ENCODE data around the gene PAXX.
"Not testable (repeated sequence)": the region's sequence is repeated elsewhere in the genome, so short reads cannot be mapped to it uniquely, and the experiment has no call there.

PAXX gene

DNA sequence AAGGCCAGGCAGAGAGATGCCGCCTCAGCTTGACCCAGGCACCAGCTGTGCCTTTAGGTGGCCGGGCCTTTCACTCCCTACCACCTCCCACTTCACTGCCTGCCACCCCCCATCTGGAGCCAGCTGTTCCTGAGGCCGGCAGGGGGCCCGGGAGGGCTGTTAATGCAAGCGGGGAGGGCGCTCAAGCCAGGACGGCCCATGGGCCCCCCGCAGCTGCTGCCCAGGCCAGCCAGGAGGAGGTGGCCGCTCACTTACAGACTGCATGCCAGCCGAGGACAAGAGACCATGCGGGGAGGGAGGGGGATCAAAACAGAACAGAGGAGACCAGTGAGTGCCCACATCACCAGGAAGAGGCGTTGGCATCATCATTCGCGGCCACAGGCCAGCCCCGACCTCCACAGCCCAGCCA, 31.4 kb downstream of the PAXX start:
- no peak for TF ChIP-seq POLR2A (IDR thresholded peaks at IDR 0.05; ENCODE audit: low read length)
- TF ChIP-seq GATA1 (IDR thresholded peaks at IDR 0.05; ENCODE audit: low read depth, low read length) = no peak
- DNase-seq = no peak

DNA sequence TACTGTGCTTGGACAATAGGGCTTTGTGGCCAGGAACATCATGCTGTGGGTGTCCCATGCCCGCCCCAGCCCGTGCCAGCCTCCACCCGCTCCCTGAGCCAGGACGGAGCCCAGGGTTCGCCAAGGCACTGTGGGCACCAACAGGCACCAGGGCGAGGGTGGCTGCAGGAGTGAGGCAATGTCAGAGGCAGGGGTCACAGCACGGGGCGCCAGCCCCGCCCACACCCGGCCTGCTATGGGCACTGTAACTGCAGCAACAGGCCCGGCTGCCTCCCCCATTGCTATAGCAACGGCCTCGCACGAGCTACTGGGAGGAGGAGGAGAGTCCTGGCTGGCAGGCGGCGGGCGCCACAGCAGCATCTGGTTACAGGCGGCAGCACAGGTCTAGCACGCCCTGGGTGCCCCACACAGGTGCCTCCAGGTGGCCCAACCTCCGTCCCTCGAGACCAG, 33.3 kb downstream of the PAXX start:
- no peak for DNase-seq
- no peak for TF ChIP-seq GATA1 (IDR thresholded peaks at IDR 0.05; ENCODE audit: low read depth, low read length)
- TF ChIP-seq POLR2A (IDR thresholded peaks at IDR 0.05; ENCODE audit: low read length) = no peak

- TF ChIP-seq POLR2A (IDR thresholded peaks at IDR 0.05; ENCODE audit: low read length) (no peak), GATA1 (IDR thresholded peaks at IDR 0.05; ENCODE audit: low read depth, low read length) (no peak)
- no peak for DNase-seq
These were observed 34.2 kb downstream of the PAXX start for GRCh38 chr9:137026384-137026783.

DNA sequence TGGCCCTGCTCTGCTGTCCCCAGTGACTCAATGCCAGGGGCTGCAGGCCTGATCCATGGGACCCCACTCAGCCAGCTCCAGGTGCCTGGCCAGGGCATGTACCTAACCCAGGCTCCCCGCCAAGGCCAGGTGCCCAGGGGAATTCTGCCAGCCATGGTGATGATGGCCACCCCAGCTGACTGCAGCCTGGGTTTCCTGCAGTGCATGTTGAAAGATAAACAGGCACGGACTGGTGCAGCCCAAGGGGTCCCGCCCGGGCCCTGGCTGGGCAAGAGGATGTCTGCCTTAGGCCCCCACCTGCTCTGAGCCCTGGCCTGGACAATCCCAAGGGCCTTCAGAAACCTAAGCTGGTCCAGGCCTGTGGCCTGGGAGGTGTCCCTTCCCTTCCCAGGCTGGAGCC, 34.6 kb downstream of the PAXX start:
- DNase-seq = no peak
- TF ChIP-seq POLR2A (IDR thresholded peaks at IDR 0.05; ENCODE audit: low read length) (no peak), GATA1 (IDR thresholded peaks at IDR 0.05; ENCODE audit: low read depth, low read length) (no peak)

- no peak for DNase-seq
- TF ChIP-seq POLR2A (IDR thresholded peaks at IDR 0.05; ENCODE audit: low read length) = no peak
- TF ChIP-seq GATA1 (IDR thresholded peaks at IDR 0.05; ENCODE audit: low read depth, low read length) = no peak
These were observed 35.4 kb downstream of the PAXX start, which contains the start of gene ABCA2 for GRCh38 chr9:137027369-137028262. ABCA2 (minus strand) TSS chr9:137028237; CDS start chr9:137028140, 97 bp downstream.

GRCh38 chr9:137028263-137029057, 36.2 kb downstream of the PAXX start:
- peak; percentile 76 to 88 for DNase-seq
- no peak for TF ChIP-seq POLR2A (IDR thresholded peaks at IDR 0.05; ENCODE audit: low read length)
- TF ChIP-seq GATA1 (IDR thresholded peaks at IDR 0.05; ENCODE audit: low read depth, low read length) = no peak

DNA sequence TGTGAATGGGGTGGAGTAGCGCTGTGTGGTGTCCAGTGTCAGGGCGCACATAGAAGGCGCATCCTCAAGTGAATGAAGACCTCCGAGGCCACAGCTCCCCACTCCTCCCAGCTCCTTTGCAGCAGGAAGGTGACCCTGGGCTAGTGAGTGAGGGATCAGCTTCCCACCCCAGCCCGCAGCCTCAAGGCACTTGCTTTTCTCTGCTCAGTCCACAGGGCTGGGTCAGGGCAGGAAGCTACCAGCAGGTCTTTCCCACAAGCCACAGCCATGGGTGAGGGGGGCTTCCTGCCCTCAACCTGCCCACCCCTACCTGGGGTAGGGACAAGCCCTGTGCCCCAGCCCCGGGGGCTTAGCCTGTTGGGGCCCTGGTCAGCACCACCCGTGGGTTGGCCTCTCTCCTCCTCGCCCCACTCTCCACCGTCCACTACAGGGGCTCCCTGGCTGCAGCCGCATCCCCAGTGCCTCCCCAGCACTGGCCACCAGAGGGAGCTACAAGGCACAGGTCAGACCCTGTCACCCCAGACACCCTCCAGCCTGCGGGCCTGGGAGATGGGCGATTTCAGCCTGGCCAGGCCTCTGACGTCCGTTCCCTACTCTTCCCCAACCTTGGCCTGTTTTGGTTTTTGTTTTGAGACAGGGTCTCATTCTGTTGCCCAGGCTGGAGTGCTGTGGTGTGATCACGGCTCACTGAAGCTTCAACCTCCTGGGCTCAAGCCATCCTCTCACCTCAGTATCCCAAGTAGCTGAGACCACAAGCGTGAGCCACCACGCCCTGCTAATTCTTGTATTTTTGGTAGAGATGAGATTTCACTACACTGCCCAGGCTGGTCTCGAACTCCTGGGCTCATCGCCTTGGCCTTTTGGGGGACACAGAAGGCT, 37.1 kb downstream of the PAXX start:
- DNase-seq = peak; percentile 69 to 83

DNA sequence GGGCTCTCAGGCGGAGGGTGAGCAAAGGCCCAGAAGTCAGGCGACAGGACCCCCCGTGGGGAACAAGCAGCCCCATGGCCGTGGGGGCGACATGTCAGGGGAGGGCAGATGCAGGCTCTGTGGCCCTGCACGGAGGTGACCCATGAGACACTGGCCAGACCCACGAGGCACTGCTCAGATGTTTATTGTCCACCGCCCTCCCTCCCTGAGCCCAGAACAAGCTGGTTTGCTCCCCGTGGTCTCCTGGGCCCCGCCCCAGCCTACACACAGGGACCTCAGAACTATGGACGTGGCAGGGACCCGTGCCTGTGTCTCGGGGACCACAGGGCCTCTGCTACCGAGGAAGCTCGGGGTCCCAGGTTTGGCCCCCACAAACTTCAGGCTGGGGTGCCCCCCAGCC, 37.8 kb downstream of the PAXX start:
- TF ChIP-seq POLR2A (IDR thresholded peaks at IDR 0.05; ENCODE audit: low read length) (no peak), GATA1 (IDR thresholded peaks at IDR 0.05; ENCODE audit: low read depth, low read length) (no peak)
- no peak for DNase-seq

More for the DNA sequence above, 37.1 kb downstream of the PAXX start:
- TF ChIP-seq POLR2A (IDR thresholded peaks at IDR 0.05; ENCODE audit: low read length) (no peak), GATA1 (IDR thresholded peaks at IDR 0.05; ENCODE audit: low read depth, low read length) (no peak)

- DNase-seq = no peak
- TF ChIP-seq GATA1 (IDR thresholded peaks at IDR 0.05; ENCODE audit: low read depth, low read length) (no peak), POLR2A (IDR thresholded peaks at IDR 0.05; ENCODE audit: low read length) (no peak)
These were observed 38.6 kb downstream of the PAXX start for GRCh38 chr9:137030538-137031527.

DNA sequence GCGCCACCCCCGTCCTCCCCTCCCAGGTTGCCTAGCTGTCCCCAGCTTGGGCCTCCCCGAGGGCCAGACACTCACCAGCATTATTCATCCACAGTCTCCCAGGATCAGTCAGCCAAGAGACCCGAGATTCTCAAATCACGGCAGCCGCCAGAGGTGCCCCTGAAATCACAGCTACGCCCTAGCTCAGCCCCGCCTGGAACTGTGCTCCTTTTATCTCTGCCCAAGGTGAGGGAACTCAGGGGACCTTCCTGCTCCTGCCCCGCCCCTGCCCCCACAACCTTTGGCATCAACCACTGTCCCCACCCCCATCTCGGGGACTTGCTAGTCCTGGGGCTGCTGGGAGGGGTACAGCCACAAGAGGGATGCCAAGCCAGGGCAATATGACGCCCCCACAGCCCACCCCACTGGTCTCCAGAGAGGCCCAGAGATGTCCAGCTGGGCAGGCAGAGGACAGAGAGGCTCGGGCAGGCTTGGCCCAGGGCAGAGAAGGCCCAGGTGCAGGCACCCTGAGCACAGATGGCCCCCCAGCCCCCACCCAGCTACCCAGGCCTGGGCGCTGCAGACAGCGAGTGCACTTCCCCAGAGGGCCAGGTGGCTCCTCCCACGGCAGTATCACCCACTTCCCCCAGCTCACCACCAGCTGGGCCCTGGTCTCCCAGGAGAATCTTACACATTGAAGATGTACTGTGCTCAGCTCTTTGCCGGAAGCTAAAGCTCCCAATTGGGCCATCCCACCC, 39.9 kb downstream of the PAXX start, which contains the start of gene FUT7:
Gene FUT7, minus strand, starts transcription at position 185 of the 737 bp plus-strand sequence. Its CDS starts 97 bp downstream, at position 88.
- no peak for DNase-seq

GRCh38 chr9:137032858-137033257, 40.6 kb downstream of the PAXX start:
- DNase-seq = no peak
- TF ChIP-seq POLR2A (IDR thresholded peaks at IDR 0.05; ENCODE audit: low read length) (no peak), GATA1 (IDR thresholded peaks at IDR 0.05; ENCODE audit: low read depth, low read length) (no peak)

More for the DNA sequence above, 39.9 kb downstream of the PAXX start, which contains the start of gene FUT7:
- TF ChIP-seq GATA1 (IDR thresholded peaks at IDR 0.05; ENCODE audit: low read depth, low read length) (no peak), POLR2A (IDR thresholded peaks at IDR 0.05; ENCODE audit: low read length) (no peak)

DNA sequence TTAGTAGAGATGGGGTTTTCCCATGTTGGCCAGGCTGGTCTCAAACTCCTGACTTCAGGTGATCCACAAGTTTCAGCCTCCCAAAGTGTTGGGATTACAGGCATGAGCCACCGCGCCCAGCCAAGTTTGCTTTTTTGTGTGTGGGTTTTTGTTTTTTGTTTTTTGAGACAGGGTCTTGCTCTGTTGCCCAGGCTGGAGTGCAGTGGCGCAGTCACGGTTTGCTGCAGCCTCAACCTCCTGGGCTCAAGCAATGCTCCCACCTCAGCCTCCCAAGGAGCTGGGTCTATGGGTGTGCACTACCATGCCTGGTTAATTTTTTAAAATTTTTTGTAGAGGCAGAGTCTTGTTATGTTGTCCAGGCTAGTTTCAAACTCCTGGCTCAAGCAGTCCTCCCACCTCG, 41.3 kb downstream of the PAXX start:
- not testable (repeated sequence) for DNase-seq
